Kidney (tissue), 14 donors: ENCODE data around the gene MYCL. TPM values are rescaled to one million over a fixed set of nuclear protein-coding genes. Genes with fewer than 3 reads are reported as not detected.
"Not testable (repeated sequence)": the region's sequence is repeated elsewhere in the genome, so short reads cannot be mapped to it uniquely, and the experiment has no call there.

Source experiments
- DNase-seq, 5 donors: peaks; one replicate each; pipeline ENCODE4 v3.0.0-alpha.2; 2013 to 2020
- FAIRE-seq: peaks from 2 replicates; lab custom pipeline; 2012; peaks lifted over from hg19 to GRCh38; lab: Jason Lieb, UNC
- H3K27ac ChIP-seq, 2 donors: one replicate each; pipeline ENCODE4 v1.7.0; 2013; ENCODE audit warnings: low read depth in 2 of 2, low read length in 2 of 2, inconsistent platforms in 1 of 2
- H3K27me3 ChIP-seq: one replicate; pipeline ENCODE4 v1.7.1; 2013; ENCODE audit warnings: low read length, inconsistent platforms; ENCODE audit not compliant: control insufficient read depth, insufficient read depth
- H3K36me3 ChIP-seq, 3 donors: one replicate each; pipeline versions ENCODE4 v1.7.0 to v1.7.1; 2013; ENCODE audit warnings: low read length in 3 of 3, control low read depth in 1 of 3, inconsistent platforms in 1 of 3; ENCODE audit not compliant: insufficient read depth in 3 of 3, control insufficient read depth in 2 of 3
- H3K4me1 ChIP-seq, 3 donors: one replicate each; pipeline versions ENCODE4 v1.7.0 to v1.7.1; 2013; ENCODE audit warnings: low read length in 3 of 3, inconsistent platforms in 1 of 3, low read depth in 1 of 3; ENCODE audit not compliant: control insufficient read depth in 2 of 3, insufficient read depth in 2 of 3
- H3K4me3 ChIP-seq, 3 donors: one replicate each; pipeline versions ENCODE4 v1.7.0 to v1.8.1; 2013; ENCODE audit warnings: low read length in 3 of 3, control low read depth in 1 of 3, inconsistent platforms in 1 of 3
- H3K9ac ChIP-seq, 3 donors: one replicate each; pipeline versions ENCODE4 v1.7.0 to v1.7.1; 2013; ENCODE audit warnings: low read length in 3 of 3, control low read depth in 1 of 3, inconsistent platforms in 1 of 3
- H3K9me3 ChIP-seq, 3 donors: one replicate each; pipeline versions ENCODE4 v1.7.0 to v1.7.1; 2013; ENCODE audit warnings: low read length in 3 of 3, control low read depth in 1 of 3, inconsistent platforms in 1 of 3; ENCODE audit not compliant: control insufficient read depth in 2 of 3, insufficient read depth in 1 of 3
- CTCF ChIP-seq: IDR thresholded peaks from 3 replicates; pipeline ENCODE4 v1.5.1; 2012; ENCODE audit warnings: mild to moderate bottlenecking, moderate library complexity, borderline replicate concordance; ENCODE audit not compliant: insufficient read depth; ENCODE audit errors: extremely low read depth
- intact Hi-C: fragments of 100-400 bp; cut with DNase I; formaldehyde crosslinking; loops from one replicate; pipeline ENCODE4 v1.11.1; 2022
- polyA plus RNA-seq: library from polyadenylated mRNA; stranded (reverse); fragments of 350-450 nt; fragmentation: Illumina TruSeq; extraction: RNeasy Lipid Tissue Mini Kit (QIAGEN cat#74804); gene quantifications from one replicate; pipeline ENCODE4 v1.2.3, GENCODE V29; 2014; ENCODE audit warnings: low read depth, low replicate concordance; ENCODE audit not compliant: insufficient read depth
- total RNA-seq: library from RNA; stranded (reverse); fragmentation: NEBNext Ultra II Directional; extraction: Animal tissue kit (Norgen Biotek cat#: 25700); gene quantifications from one replicate; pipeline ENCODE4 v1.2.1, GENCODE V29; 2021
- donor health status: control.
- donor health status: control.
- donor health status: control.
- donor health status: control.
- donor health status: control.
- donor health status: DM: yes; HTN: yes; CAD: no.
- donor health status: Normal renal cell carcinoma (clear cell type).

The MYCL gene
- total and polyA plus RNA-seq, 2 donors from 2014 or later, result 1.7 to 4.2 TPM

DNA sequence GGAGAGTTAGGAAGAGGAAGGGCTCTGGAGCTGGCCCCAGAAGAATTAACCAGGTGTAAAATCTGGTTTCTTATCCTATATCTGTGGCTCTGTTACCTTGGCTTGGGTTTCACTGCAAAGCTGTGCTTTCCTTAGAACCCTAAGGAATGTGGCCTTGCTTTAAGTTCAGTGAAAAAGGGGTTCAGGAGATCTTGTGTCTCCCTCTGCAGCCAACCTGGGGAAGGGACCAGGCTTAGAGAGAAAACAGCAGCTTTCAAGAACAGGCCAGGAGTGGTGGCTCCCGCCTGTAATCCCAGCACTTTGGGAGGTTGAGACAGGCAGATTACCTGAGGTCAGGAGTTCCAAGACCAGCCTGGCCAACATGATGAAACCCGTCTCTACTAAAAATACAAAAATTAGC is 16.1 kb upstream of the MYCL start:
- H3K36me3 ChIP-seq, result no peaks in the 10 kb centered on the region
- FAIRE-seq (no peak), DNase-seq (no peak)
- TF ChIP-seq CTCF, result no peak
- H3K4me1 ChIP-seq, result no peaks in the 10 kb centered on the region
- no peak overlapping the region for H3K27ac ChIP-seq
- H3K9ac ChIP-seq, result no peak overlapping the region
- no peaks in the 10 kb centered on the region for H3K27me3 ChIP-seq
- no peak overlapping the region for H3K4me3 ChIP-seq
- intact Hi-C loops, result no loop called here
- H3K9me3 ChIP-seq, result no peaks in the 10 kb centered on the region

GRCh38 chr1:39915499-39916129 is 13.9 kb upstream of the MYCL start:
- H3K4me3 ChIP-seq, result no peak overlapping the region
- no peak for FAIRE-seq
- H3K9me3 ChIP-seq, result no peaks in the 10 kb centered on the region
- H3K27ac ChIP-seq, result no peak overlapping the region
- no peaks in the 10 kb centered on the region for H3K36me3 ChIP-seq
- TF ChIP-seq CTCF, result no peak
- no peaks in the 10 kb centered on the region for H3K27me3 ChIP-seq
- no peaks in the 10 kb centered on the region for H3K4me1 ChIP-seq
- intact Hi-C loops, result no loop called here
- H3K9ac ChIP-seq, result no peak overlapping the region
- no peak for DNase-seq

DNA sequence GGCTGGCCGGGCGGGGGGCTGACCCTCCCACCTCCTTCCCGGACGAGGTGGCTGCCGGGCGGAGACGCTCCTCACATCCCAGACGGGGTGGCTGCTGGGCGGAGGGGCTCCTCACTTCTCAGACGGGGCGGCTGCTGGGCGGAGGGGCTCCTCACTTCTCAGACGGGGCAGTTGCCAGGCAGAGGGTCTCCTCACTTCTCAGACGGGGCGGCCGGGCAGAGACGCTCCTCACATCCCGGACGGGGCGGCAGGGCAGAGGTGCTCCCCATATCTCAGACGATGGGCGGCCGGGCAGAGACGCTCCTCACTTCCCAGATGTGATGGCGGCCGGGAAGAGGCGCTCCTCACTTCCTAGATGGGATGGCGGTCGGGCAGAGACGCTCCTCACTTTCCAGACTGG is 11.4 kb upstream of the MYCL start:
- H3K9me3 ChIP-seq, H3K27ac ChIP-seq, FAIRE-seq, intact Hi-C loops, H3K36me3 ChIP-seq, H3K4me3 ChIP-seq, H3K4me1 ChIP-seq, H3K9ac ChIP-seq, DNase-seq, H3K27me3 ChIP-seq: not testable (repeated sequence)

- Histone ChIP-seq H3K9ac (no peak overlapping the region), H3K36me3 (no peaks in the 10 kb centered on the region), H3K27ac (no peak overlapping the region), H3K4me3 (no peak overlapping the region), H3K4me1 (no peaks in the 10 kb centered on the region), H3K27me3 (no peaks in the 10 kb centered on the region), H3K9me3 (no peaks in the 10 kb centered on the region)
- intact Hi-C loops, result no loop called here
- no peak for TF ChIP-seq CTCF
- no peak for DNase-seq
- FAIRE-seq, result no peak
Measured at GRCh38 chr1:39910263-39910662, 8.5 kb upstream of the MYCL start.
